ENCODE results near the gene ROS1. TPM values are rescaled to one million over a fixed set of nuclear protein-coding genes. Genes with fewer than 3 reads are reported as not detected.

The ROS1 gene
- polyA plus RNA-seq: 0.42 TPM in 1 of 2 replicates, not detected in the other

DNA sequence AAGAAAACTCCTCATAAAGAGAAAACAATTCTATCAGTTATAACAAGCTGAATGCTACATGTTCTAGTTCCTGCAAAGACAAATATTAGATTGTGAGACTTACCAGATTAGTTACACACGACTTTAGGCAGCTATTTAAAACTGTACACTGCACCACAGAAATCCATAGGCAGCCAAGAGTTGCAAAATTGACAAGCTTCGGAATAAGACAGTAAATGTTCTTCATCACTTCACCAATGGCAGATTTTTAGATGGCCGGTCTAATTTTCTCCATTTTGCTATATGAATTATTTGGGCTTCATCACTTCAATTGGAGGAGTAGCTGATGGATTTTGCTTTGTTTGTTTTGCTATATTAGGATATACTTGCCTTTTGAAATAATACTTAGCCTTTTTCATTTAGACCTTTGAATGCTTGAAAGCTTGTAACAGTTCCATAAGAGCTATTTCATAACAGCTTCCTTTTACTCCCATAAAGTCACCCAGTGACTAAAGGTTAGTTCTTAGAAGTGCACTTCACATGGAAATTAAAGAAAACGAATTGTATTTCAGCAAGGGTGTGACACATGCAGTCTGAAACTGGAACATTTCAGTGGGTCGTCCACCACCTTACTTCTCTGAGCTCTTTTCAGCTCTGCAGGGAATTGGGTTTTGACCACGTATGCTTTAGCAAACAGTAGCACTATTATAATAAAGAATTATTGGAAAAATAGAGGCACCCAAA is at the start of gene ROS1:
Gene ROS1 (minus strand): TSS at position 512 of the 723 bp plus-strand sequence. CDS start 286 bp downstream, at position 226.

DNA sequence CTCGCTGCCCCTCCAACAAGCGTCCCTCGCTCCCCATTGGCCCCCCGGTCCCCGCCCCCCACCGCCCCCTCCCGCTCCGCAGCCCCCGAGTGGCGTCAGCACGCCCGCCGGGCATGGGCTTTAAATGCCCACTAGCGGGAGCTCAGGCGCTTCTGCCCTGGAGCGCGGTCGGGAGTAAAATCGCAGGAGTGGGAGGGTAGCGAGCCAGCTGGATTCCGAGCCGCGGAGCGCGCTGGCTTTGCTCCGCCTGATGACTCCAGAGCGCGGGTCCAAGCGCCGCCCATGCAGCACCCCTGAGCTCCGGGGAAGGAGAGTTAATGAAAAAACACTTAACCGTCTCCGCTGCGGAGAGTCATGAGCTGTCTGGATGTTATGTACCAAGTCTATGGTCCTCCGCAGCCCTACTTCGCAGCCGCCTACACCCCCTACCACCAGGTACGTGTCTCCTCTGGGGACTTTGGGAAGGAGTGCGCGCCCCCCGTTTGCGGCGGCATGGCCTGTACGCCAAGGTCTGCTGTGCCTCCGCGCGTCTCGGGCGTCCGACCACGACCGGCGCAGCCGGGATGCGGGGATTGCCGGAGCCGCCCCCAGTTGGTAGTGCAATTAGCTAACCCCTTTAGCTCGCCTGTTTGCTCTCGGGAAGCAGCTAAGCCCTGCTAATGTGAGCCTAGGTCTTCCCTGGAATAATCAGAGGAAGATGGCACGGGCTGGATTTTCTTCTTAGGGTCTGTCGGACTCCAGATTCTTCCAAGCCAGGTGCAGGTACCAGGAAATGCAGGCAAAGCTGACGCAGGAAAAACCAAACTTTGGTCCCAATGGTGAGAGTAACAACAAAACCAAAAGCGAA is 160.1 kb downstream of the ROS1 start, which contains the start of gene VGLL2:
Gene VGLL2 (plus strand): TSS at position 149 of the 847 bp plus-strand sequence. CDS start 206 bp downstream, at position 355.

Other genes with a start within 250 kb of the ROS1 start
- gene VGLL2, start 160.4 kb downstream of the ROS1 start, polyA plus RNA-seq: not detected in 2 replicates
- 1.2 TPM in 1 of 2 replicates, not detected in the other for gene DCBLD1, start 56.7 kb upstream of the ROS1 start, polyA plus RNA-seq
- gene GOPC, start 176.6 kb upstream of the ROS1 start, polyA plus RNA-seq: 20.0 and 24.5 TPM in 2 replicates
- 27.3 and 31.5 TPM in 2 replicates for gene NUS1, start 249.5 kb upstream of the ROS1 start, polyA plus RNA-seq